Peyer's patch (tissue), 4 donors: ENCODE results near the gene SAE1.
A peak's percentile ranks its signal among the peaks of the same experiment; 100 is the strongest.

Source experiments
- CTCF ChIP-seq, 6 experiments: fragments of 450-650 bp in 4 of 6; fragments of 200-600 bp in 2 of 6; sonication (generic) in 1 of 6; IDR thresholded peaks; one replicate each; pipeline ENCODE4 v1.5.1; 2017 to 2019; ENCODE audit warnings: antibody characterized with exemption in 6 of 6, mild to moderate bottlenecking in 3 of 6, moderate library complexity in 1 of 6
- POLR2A ChIP-seq, 2 donors: fragments of 450-650 bp; IDR thresholded peaks; one replicate each; pipeline ENCODE4 v1.5.1; 2017; ENCODE audit warnings: antibody characterized with exemption in 2 of 2, mild to moderate bottlenecking in 2 of 2, moderate library complexity in 2 of 2

- TF ChIP-seq CTCF (IDR thresholded peaks at IDR 0.05) (no peak), POLR2A (IDR thresholded peaks at IDR 0.05) (peak in 1 of 2 donors; percentile 21)
Measured at GRCh38 chr19:47230921-47231214, 100.2 kb downstream of the SAE1 start, which contains the start of gene BBC3.
